ENCODE data around the gene C1QTNF8. TPM values are rescaled to one million over a fixed set of nuclear protein-coding genes. Genes with fewer than 3 reads are reported as not detected.
A peak's percentile ranks its signal among the peaks of the same experiment; 100 is the strongest.

Gene C1QTNF8
- total RNA-seq, 1 experiment from 2014 or later = not detected

- H3K9me2 ChIP-seq (ENCODE audit: insufficient read depth) = no peaks in the 10 kb centered on the region
- no TSS peak for BruUV-seq (replicated peaks)
- H3F3A ChIP-seq (ENCODE audit: insufficient read depth, low read depth) = no peaks in the 10 kb centered on the region
- no peak overlapping the region for H3K4me3 ChIP-seq
- no peak for DNase-seq
- ChIA-PET CTCF (no interaction called here), POLR2A (ENCODE audit: unreplicated experiment) (no interaction called here)
- no peaks in the 10 kb centered on the region for H3K79me2 ChIP-seq (ENCODE audit: low read depth)
- no peak overlapping the region for H3K27ac ChIP-seq
- H3K4me2 ChIP-seq = no peak overlapping the region
- peaks cover 61% of the 10 kb centered on the region for H3K27me3 ChIP-seq (ENCODE audit: insufficient read depth, low read depth)
- TF ChIP-seq EZH2 (IDR thresholded peaks at IDR 0.05; ENCODE audit: low read depth) (no peak), CTCF (conservative IDR thresholded peaks at IDR 0.05) (no peak)
- H4K20me1 ChIP-seq (ENCODE audit: insufficient read depth) = no peaks in the 10 kb centered on the region
- H3K4me1 ChIP-seq (replicated peaks; ENCODE audit: insufficient read depth) = peaks cover 17% of the 10 kb centered on the region; the same call in 1 of the 2 replicates
- H3K9me3 ChIP-seq (ENCODE audit: insufficient read depth, low read depth) = no peaks in the 10 kb centered on the region
- H2AFZ ChIP-seq = no peak overlapping the region
- no peaks in the 10 kb centered on the region for H3K36me3 ChIP-seq (ENCODE audit: low read depth)
- intact Hi-C loops (cut with micrococcal nuclease; ENCODE audit: unreplicated experiment) = no loop called here
Measured at GRCh38 chr16:1079786-1080525, 16.1 kb downstream of the C1QTNF8 start.

- no peaks in the 10 kb centered on the region for H3K79me2 ChIP-seq (ENCODE audit: low read depth)
- H3F3A ChIP-seq (ENCODE audit: insufficient read depth, low read depth) = no peaks in the 10 kb centered on the region
- no peaks in the 10 kb centered on the region for H3K36me3 ChIP-seq (ENCODE audit: low read depth)
- intact Hi-C loops (cut with micrococcal nuclease; ENCODE audit: unreplicated experiment) = no loop called here
- no peaks in the 10 kb centered on the region for H3K9me2 ChIP-seq (ENCODE audit: insufficient read depth)
- no TSS peak for BruUV-seq (replicated peaks)
- H2AFZ ChIP-seq = no peak overlapping the region
- H3K4me1 ChIP-seq (replicated peaks; ENCODE audit: insufficient read depth) = peaks cover 17% of the 10 kb centered on the region; the same call in 1 of the 2 replicates
- H3K4me2 ChIP-seq = no peak overlapping the region
- TF ChIP-seq EZH2 (IDR thresholded peaks at IDR 0.05; ENCODE audit: low read depth) (no peak), CTCF (conservative IDR thresholded peaks at IDR 0.05) (no peak)
- peaks cover 61% of the 10 kb centered on the region for H3K27me3 ChIP-seq (ENCODE audit: insufficient read depth, low read depth)
- no peaks in the 10 kb centered on the region for H3K9me3 ChIP-seq (ENCODE audit: insufficient read depth, low read depth)
- H3K27ac ChIP-seq = no peak overlapping the region
- no peak for DNase-seq
- H3K4me3 ChIP-seq = no peak overlapping the region
- ChIA-PET CTCF (no interaction called here), POLR2A (ENCODE audit: unreplicated experiment) (no interaction called here)
- H4K20me1 ChIP-seq (ENCODE audit: insufficient read depth) = no peaks in the 10 kb centered on the region
Measured at GRCh38 chr16:1079341-1079740, 16.7 kb downstream of the C1QTNF8 start.

- TF ChIP-seq CTCF (conservative IDR thresholded peaks at IDR 0.05) (no peak), EZH2 (IDR thresholded peaks at IDR 0.05; ENCODE audit: low read depth) (no peak)
- H3K27ac ChIP-seq = no peak overlapping the region
- ChIA-PET POLR2A (ENCODE audit: unreplicated experiment) (no interaction called here), CTCF (interaction anchor here (0.6 kb wide), 1 partner anchor 9 kb away, joined by 3 read pairs; no protein-coding TSS in a partner anchor)
- peak; percentile 76 for DNase-seq
- H3K4me1 ChIP-seq (replicated peaks; ENCODE audit: insufficient read depth) = peaks cover 17% of the 10 kb centered on the region; the same call in 1 of the 2 replicates
- BruUV-seq (replicated peaks) = no TSS peak
- H3K36me3 ChIP-seq (ENCODE audit: low read depth) = no peaks in the 10 kb centered on the region
- no peaks in the 10 kb centered on the region for H3K9me3 ChIP-seq (ENCODE audit: insufficient read depth, low read depth)
- peak overlapping the region; percentile 36 for H3K4me2 ChIP-seq
- no peak overlapping the region for H3K4me3 ChIP-seq
- H3K9me2 ChIP-seq (ENCODE audit: insufficient read depth) = no peaks in the 10 kb centered on the region
- peaks cover 61% of the 10 kb centered on the region for H3K27me3 ChIP-seq (ENCODE audit: insufficient read depth, low read depth)
- no peaks in the 10 kb centered on the region for H3K79me2 ChIP-seq (ENCODE audit: low read depth)
- intact Hi-C loops (cut with micrococcal nuclease; ENCODE audit: unreplicated experiment) = no loop called here
- H2AFZ ChIP-seq = no peak overlapping the region
- H4K20me1 ChIP-seq (ENCODE audit: insufficient read depth) = no peaks in the 10 kb centered on the region
- no peaks in the 10 kb centered on the region for H3F3A ChIP-seq (ENCODE audit: insufficient read depth, low read depth)
Measured at GRCh38 chr16:1078579-1079021, 17.4 kb downstream of the C1QTNF8 start.

Data from PC-9 (cell line).